ENCODE measurements around the gene NCF4. TPM values are rescaled to one million over a fixed set of nuclear protein-coding genes. Genes with fewer than 3 reads are reported as not detected.

NCF4 gene
- total and polyA plus RNA-seq, 2 of the 4 experiments (the other 2 are of a cell fraction) = not detected

DNA sequence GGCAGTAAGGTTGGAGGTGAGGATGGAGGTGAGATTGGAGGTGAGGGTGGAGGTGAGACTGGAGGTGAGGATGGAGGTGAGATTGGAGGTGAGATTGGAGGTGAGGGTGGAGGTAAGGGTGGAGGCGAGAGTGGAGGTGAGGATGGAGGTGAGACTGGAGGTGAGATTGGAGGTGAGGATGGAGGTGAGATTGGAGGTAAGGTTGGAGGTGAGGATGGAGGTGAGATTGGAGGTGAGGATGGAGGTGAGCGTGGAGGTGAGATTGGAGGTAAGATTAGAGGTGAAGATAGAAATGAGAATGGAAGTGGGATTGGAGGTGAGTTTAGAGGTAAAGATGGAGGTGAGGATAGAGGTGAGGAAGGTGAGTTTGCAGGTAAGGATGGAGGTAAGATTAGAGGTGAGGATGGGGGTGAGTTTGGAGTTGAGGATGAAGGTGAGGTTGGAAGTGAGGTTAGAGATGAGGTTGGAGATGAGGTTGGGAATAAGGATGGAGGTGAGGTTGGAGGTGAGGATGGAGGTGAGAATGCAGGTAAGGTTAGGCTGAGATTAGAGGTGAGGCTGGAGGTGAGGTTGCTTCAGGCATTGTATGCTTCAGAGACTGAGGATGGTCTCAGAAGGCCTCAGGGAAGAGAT, 12.2 kb downstream of the NCF4 start:
- Histone ChIP-seq H4K20me1 (ENCODE audit: insufficient read depth, low read length) (no peaks in the 10 kb centered on the region; the same call in 1 of the 2 replicates), H3K4me3 (ENCODE audit: insufficient read depth, low read depth, low read length) (no peak overlapping the region), H2AK9ac (replicated peaks; ENCODE audit: low read depth, low read length, poor library complexity) (no peak overlapping the region), H3K56ac (ENCODE audit: extremely low read depth, insufficient read depth, low read length) (no peak overlapping the region), H3K27me3 (ENCODE audit: control insufficient read depth, insufficient read depth, low read length) (peaks cover 23% of the 10 kb centered on the region), H4K91ac (ENCODE audit: insufficient read depth, low read depth, low read length) (no peak overlapping the region), H3K14ac (replicated peaks; ENCODE audit: low read depth, low read length) (no peak overlapping the region), H3K4ac (ENCODE audit: low read depth, low read length) (no peak overlapping the region), H4K5ac (ENCODE audit: low read depth, low read length) (no peak overlapping the region), H2BK20ac (ENCODE audit: low read depth, low read length) (no peak overlapping the region), H3K4me2 (ENCODE audit: low read depth, low read length) (no peak overlapping the region), H2AK5ac (ENCODE audit: low read depth, low read length) (no peak overlapping the region), H2BK120ac (ENCODE audit: low read depth, low read length) (no peak overlapping the region), H3K36me3 (ENCODE audit: control insufficient read depth, insufficient read depth, low read length) (no peaks in the 10 kb centered on the region), H2BK15ac (ENCODE audit: low read depth, low read length) (no peak overlapping the region), H2BK5ac (ENCODE audit: low read depth, low read length, poor library complexity, severe bottlenecking) (no peak overlapping the region), H3K9ac (ENCODE audit: low read depth, low read length) (no peak overlapping the region), H3K23ac (ENCODE audit: low read depth, low read length) (no peak overlapping the region), H3K4me1 (ENCODE audit: control insufficient read depth, insufficient read depth, low read length) (no peaks in the 10 kb centered on the region), H3K79me1 (ENCODE audit: low read depth in 1 of 2, low read length in 2 of 2) (no peaks in the 10 kb centered on the region), H4K8ac (ENCODE audit: low read depth in 2 of 2, low read length in 2 of 2) (no peak overlapping the region), H2AFZ (replicated peaks; ENCODE audit: low read length, poor library complexity) (no peak overlapping the region), H3K18ac (ENCODE audit: low read depth, low read length) (no peak overlapping the region), H3K9me1 (ENCODE audit: insufficient read depth, low read length) (no peaks in the 10 kb centered on the region), H3K27ac (ENCODE audit: insufficient read depth, low read length) (no peak overlapping the region), H3K9me3 (ENCODE audit: control insufficient read depth, insufficient read depth, low read length) (no peaks in the 10 kb centered on the region)
- dilution Hi-C loops (cut with HindIII; ENCODE audit: low sequenced_read_pairs, unreplicated experiment) (no loop called here), intact Hi-C loops (cut with micrococcal nuclease) (loop anchor here (1.0 kb wide), 1 partner anchor 105 kb away; no protein-coding TSS in a partner anchor), in situ Hi-C loops (cut with MboI; ENCODE audit: low sequenced_read_pairs) (no loop called here)
- CTCF ChIA-PET = interaction anchor here (1.5 kb wide), 1 partner anchor 17 kb away, joined by 7 read pairs; no protein-coding TSS in a partner anchor
- WGBS, 2 experiments (ENCODE audit: extremely low coverage in 2 of 2, insufficient read length in 1 of 2) = 79% methylated on average over 2 of the region's 2 CpGs; no CpG with 5 or more reads in 1 of the 2 experiments
- POLR2A ChIA-PET (ENCODE audit: unreplicated experiment) = no interaction called here
- no peak for TF ChIP-seq SMC3 (IDR thresholded peaks at IDR 0.05; ENCODE audit: low read depth, low read length)
- no peak for TF ChIP-seq MAZ (IDR thresholded peaks at IDR 0.05; ENCODE audit: borderline replicate concordance, low read depth, low read length)
- no peak for TF ChIP-seq CTCF (conservative IDR thresholded peaks at IDR 0.05; ENCODE audit: low read depth, low read length)
- TF ChIP-seq MAFK (IDR thresholded peaks at IDR 0.05; ENCODE audit: low read depth, low read length) = no peak
- TF ChIP-seq CHD1 (IDR thresholded peaks at IDR 0.05; ENCODE audit: low read depth, low read length) = no peak
- TF ChIP-seq, protein P1, sequence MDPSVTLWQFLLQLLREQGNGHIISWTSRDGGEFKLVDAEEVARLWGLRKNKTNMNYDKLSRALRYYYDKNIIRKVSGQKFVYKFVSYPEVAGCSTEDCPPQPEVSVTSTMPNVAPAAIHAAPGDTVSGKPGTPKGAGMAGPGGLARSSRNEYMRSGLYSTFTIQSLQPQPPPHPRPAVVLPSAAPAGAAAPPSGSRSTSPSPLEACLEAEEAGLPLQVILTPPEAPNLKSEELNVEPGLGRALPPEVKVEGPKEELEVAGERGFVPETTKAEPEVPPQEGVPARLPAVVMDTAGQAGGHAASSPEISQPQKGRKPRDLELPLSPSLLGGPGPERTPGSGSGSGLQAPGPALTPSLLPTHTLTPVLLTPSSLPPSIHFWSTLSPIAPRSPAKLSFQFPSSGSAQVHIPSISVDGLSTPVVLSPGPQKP (IDR thresholded peaks at IDR 0.05; ENCODE audit: borderline replicate concordance, low read depth, low read length) = no peak
- no peak for TF ChIP-seq RCOR1 (IDR thresholded peaks at IDR 0.05; ENCODE audit: insufficient replicate concordance, low read length)
- no peak for TF ChIP-seq RAD21 (IDR thresholded peaks at IDR 0.05; ENCODE audit: low read length)
- TF ChIP-seq FOS (IDR thresholded peaks at IDR 0.05; ENCODE audit: low read depth, low read length) = no peak
- TF ChIP-seq BHLHE40 (IDR thresholded peaks at IDR 0.05; ENCODE audit: low read depth, low read length) = no peak
- TF ChIP-seq MXI1 (IDR thresholded peaks at IDR 0.05; ENCODE audit: borderline replicate concordance, low read depth, low read length) = no peak
- TF ChIP-seq NFE2L2 (IDR thresholded peaks at IDR 0.05; ENCODE audit: low read depth, low read length) = no peak
- no peak for TF ChIP-seq RFX5 (IDR thresholded peaks at IDR 0.05; ENCODE audit: low read depth, low read length)
- no peak for DNase-seq
- no TSS peak for BruUV-seq (replicated peaks)
- no peak for ATAC-seq (ENCODE audit: low read depth)

All from IMR-90 (cell line).